ENCODE data around the gene TLCD5. TPM values are rescaled to one million over a fixed set of nuclear protein-coding genes. Genes with fewer than 3 reads are reported as not detected.

Gene TLCD5
- total RNA-seq, 4 donors from 2014 or later = 0.23 to 3.2 (median 0.43) TPM

- Histone ChIP-seq H3K9me3 (no peaks in the 10 kb centered on the region), H3K27me3 (peaks cover 0 to 8% (median 0%) of the 10 kb centered on the region in 4 donors), H3K27ac (peak overlapping the region; percentile 41 to 86 (median 80)), H3K36me3 (no peaks in the 10 kb centered on the region), H3K4me3 (no peak overlapping the region), H3K4me1 (peaks cover 21 to 77% (median 32%) of the 10 kb centered on the region in 3 donors)
- TF ChIP-seq CTCF (IDR thresholded peaks at IDR 0.05) (no peak), POLR2A (IDR thresholded peaks at IDR 0.05) (no peak)
- 37 to 38% methylated on average over 4 to 5 of the region's 6 CpGs for WGBS, 2 donors
- intact Hi-C loops (cut with DNase I) = loop anchor here (5.0 kb wide), 1 partner anchor 65 kb away; no protein-coding TSS in a partner anchor
- no peak for DNase-seq
Measured at GRCh38 chr11:120302001-120302805, 22.9 kb upstream of the TLCD5 start.

GRCh38 chr11:120303004-120303637 lies 22.0 kb upstream of the TLCD5 start:
- intact Hi-C loops (cut with DNase I) = loop anchor here (5.0 kb wide), 1 partner anchor 66 kb away; no protein-coding TSS in a partner anchor
- WGBS, 2 donors = 11% methylated on average over 3 of the region's 3 CpGs
- peak overlapping the region; percentile 67 to 86 (median 80) for H3K27ac ChIP-seq
- peak; percentile 78 to 94 (median 82) for TF ChIP-seq CTCF (IDR thresholded peaks at IDR 0.05)
- TF ChIP-seq POLR2A (IDR thresholded peaks at IDR 0.05) = no peak
- H3K27me3 ChIP-seq = peaks cover 0 to 7% (median 0%) of the 10 kb centered on the region in 4 donors
- no peak overlapping the region for H3K4me3 ChIP-seq
- H3K9me3 ChIP-seq = no peaks in the 10 kb centered on the region
- peaks cover 21 to 80% (median 32%) of the 10 kb centered on the region in 3 donors for H3K4me1 ChIP-seq
- DNase-seq = no peak
- H3K36me3 ChIP-seq = no peaks in the 10 kb centered on the region

GRCh38 chr11:120304526-120304925 lies 20.6 kb upstream of the TLCD5 start:
- no peak overlapping the region for H3K4me3 ChIP-seq
- H3K27ac ChIP-seq = peak overlapping the region in 3 of 4 donors; percentile 77 to 86 (median 84)
- no peaks in the 10 kb centered on the region for H3K36me3 ChIP-seq
- peaks cover 21 to 89% (median 32%) of the 10 kb centered on the region in 3 donors for H3K4me1 ChIP-seq
- intact Hi-C loops (cut with DNase I) = loop anchor here (5.0 kb wide), 1 partner anchor 67 kb away; no protein-coding TSS in a partner anchor
- H3K27me3 ChIP-seq = peaks cover 0 to 8% (median 0%) of the 10 kb centered on the region in 4 donors
- no peaks in the 10 kb centered on the region for H3K9me3 ChIP-seq
- no peak for DNase-seq
- TF ChIP-seq CTCF (IDR thresholded peaks at IDR 0.05) = no peak
- no peak for TF ChIP-seq POLR2A (IDR thresholded peaks at IDR 0.05)

GRCh38 chr11:120305286-120305685 lies 19.8 kb upstream of the TLCD5 start:
- TF ChIP-seq CTCF (IDR thresholded peaks at IDR 0.05) (no peak), POLR2A (IDR thresholded peaks at IDR 0.05) (no peak)
- H3K4me1 ChIP-seq = peaks cover 21 to 81% (median 28%) of the 10 kb centered on the region in 3 donors
- H3K4me3 ChIP-seq = no peak overlapping the region
- peak overlapping the region; percentile 44 to 86 (median 80) for H3K27ac ChIP-seq
- H3K36me3 ChIP-seq = no peaks in the 10 kb centered on the region
- peaks cover 0 to 5% (median 0%) of the 10 kb centered on the region in 4 donors for H3K27me3 ChIP-seq
- WGBS, 2 donors = 61 to 64% methylated on average over 7 to 12 of the region's 12 CpGs
- H3K9me3 ChIP-seq = no peaks in the 10 kb centered on the region
- no peak for DNase-seq
- intact Hi-C loops (cut with DNase I) = no loop called here
